Astrocyte of the spinal cord (primary cell): Measurements from ENCODE around the gene PMEPA1.
A peak's percentile ranks its signal among the peaks of the same experiment; 100 is the strongest.

ENCODE experiments used
- DNase-seq: peaks from one replicate; pipeline ENCODE4 v3.0.0; 2011; ENCODE audit warnings: low read depth, low spot score
- H3K4me3 ChIP-seq: 2 replicates; pipeline ENCODE4 v1.5.1; 2011; ENCODE audit warnings: low read depth, mild to moderate bottlenecking, low read length, moderate library complexity
- in situ Hi-C: cut with HindIII; loops from 2 replicates; pipeline ENCODE4 v1.10.0; 2017; ENCODE audit warnings: low sequenced_read_pairs
- TF ChIP-seq, protein P1 (sequence below): IDR thresholded peaks from 2 replicates; pipeline ENCODE4 v1.5.1; 2012; ENCODE audit warnings: low read depth, mild to moderate bottlenecking, low read length, inconsistent platforms

The PMEPA1 gene

DNA sequence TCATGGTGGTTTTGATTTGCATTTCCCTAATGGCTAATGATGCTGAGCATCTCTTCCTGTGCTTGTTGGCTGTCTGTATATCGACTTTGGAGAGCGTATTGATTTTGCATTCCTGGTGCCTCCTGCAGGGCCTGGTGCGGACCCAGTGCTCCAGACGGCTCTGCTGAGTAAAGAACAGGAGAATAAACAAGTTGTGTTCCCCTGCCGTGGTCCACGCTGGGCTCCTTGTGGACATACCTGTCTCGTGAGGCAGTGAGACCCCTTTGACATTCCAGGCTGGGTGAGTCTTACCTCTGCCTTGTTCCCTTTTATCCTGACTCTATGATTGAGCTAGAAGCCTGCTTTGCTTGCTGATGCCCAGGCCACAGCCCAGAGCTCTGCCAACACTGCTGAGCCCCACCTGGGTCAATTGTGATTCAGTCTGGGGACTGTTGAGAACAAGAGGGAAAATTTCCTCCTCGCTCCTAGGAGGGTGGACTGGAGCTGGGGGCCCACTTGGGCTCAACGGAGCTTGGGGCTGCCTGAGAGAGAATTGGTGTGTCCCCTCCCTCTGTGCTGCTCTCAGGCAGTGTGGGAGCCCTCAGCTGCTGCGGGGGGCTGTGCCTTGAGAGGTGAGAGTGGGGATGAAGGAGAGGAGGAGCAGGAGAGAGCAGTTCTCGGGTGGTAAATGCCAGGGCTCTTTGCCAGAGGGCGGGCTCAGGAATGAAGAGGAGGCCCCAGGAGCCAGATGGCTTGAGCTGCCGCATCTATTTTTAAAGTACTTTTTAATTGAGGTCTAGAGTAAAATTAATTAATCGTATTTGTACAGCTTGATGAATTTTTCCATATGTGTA, 43.7 kb upstream of the PMEPA1 start:
- no peak overlapping the region for H3K4me3 ChIP-seq
- TF ChIP-seq, protein P1, sequence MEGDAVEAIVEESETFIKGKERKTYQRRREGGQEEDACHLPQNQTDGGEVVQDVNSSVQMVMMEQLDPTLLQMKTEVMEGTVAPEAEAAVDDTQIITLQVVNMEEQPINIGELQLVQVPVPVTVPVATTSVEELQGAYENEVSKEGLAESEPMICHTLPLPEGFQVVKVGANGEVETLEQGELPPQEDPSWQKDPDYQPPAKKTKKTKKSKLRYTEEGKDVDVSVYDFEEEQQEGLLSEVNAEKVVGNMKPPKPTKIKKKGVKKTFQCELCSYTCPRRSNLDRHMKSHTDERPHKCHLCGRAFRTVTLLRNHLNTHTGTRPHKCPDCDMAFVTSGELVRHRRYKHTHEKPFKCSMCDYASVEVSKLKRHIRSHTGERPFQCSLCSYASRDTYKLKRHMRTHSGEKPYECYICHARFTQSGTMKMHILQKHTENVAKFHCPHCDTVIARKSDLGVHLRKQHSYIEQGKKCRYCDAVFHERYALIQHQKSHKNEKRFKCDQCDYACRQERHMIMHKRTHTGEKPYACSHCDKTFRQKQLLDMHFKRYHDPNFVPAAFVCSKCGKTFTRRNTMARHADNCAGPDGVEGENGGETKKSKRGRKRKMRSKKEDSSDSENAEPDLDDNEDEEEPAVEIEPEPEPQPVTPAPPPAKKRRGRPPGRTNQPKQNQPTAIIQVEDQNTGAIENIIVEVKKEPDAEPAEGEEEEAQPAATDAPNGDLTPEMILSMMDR: no peak
- in situ Hi-C loops: no loop called here
- no peak for DNase-seq

DNA sequence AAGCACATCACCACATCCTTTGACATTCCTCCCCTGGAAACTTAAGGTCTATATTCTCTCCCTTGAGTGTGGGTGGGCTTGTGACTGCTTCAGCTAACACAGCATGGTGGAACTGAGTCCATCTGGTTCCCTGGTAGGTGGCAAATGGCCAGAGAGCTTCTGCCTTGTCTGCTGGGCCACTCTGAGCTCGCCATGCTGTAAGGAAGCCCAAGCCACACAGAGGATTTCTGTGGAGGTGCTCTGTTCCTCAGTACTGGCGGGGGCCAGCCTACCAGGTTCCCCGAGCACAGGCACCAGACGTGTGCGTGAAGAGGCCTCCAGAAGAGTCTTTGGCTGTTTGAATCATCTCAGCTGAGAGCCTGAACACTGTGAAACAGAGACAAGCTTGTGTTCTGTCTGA, 41.6 kb upstream of the PMEPA1 start:
- DNase-seq: no peak
- in situ Hi-C loops: no loop called here
- TF ChIP-seq, protein P1: no peak
- H3K4me3 ChIP-seq: no peak overlapping the region

- no peak overlapping the region for H3K4me3 ChIP-seq
- TF ChIP-seq, protein P1: no peak
- in situ Hi-C loops: no loop called here
- no peak for DNase-seq
Measured at GRCh38 chr20:57749869-57750268, 40.1 kb upstream of the PMEPA1 start.

GRCh38 chr20:57749131-57749690, 39.4 kb upstream of the PMEPA1 start:
- in situ Hi-C loops: no loop called here
- TF ChIP-seq, protein P1: no peak
- H3K4me3 ChIP-seq: no peak overlapping the region
- no peak for DNase-seq

GRCh38 chr20:57748601-57749130, 38.9 kb upstream of the PMEPA1 start:
- TF ChIP-seq, protein P1: no peak
- peak; percentile 73 for DNase-seq
- H3K4me3 ChIP-seq: peak overlapping the region; percentile 24
- in situ Hi-C loops: no loop called here

GRCh38 chr20:57747861-57748481, 38.2 kb upstream of the PMEPA1 start:
- H3K4me3 ChIP-seq: no peak overlapping the region
- in situ Hi-C loops: no loop called here
- TF ChIP-seq, protein P1: no peak
- peak; percentile 7 for DNase-seq
